ENCODE results near the gene TAT. TPM values are rescaled to one million over a fixed set of nuclear protein-coding genes. Genes with fewer than 3 reads are reported as not detected.

TAT gene
- polyA plus RNA-seq, 3 donors = 0.04 to 0.11 (median 0.06) TPM

DNA sequence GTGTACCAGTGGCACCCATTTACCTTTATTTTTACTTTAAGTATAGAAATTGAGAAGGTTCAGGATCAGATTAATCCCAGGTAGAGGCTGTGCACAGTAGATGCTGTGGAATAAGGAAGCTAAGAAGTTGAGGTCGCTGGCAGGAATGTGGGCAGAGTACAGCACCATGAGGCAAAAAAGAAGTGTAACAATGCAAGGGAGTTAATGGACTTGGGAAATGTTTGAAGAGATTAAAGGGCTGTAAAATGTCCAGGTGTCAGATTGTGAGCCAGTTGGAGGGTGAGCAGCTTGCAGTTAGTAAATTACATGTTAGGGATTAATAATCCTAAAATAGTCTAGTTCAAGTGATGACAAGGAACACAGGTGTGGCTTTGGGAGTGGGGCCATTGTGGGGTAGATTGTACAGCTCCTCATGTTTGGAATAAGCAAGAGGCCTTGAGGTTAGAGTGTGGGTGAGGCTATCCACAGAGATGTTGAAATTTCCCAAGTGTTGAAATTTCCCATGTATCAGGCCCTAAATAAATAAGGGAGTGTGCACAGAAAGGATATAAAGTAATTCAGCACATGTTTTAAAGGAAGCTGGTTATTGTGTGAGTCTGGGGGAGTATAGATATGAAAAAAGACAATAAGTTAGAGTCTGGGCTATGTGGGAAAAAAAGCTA lies 21.5 kb downstream of the TAT start:
- DNase-seq (ENCODE audit: extremely low read depth in 1 of 11, low read depth in 9 of 11, low spot score in 4 of 11) = no peak

DNA sequence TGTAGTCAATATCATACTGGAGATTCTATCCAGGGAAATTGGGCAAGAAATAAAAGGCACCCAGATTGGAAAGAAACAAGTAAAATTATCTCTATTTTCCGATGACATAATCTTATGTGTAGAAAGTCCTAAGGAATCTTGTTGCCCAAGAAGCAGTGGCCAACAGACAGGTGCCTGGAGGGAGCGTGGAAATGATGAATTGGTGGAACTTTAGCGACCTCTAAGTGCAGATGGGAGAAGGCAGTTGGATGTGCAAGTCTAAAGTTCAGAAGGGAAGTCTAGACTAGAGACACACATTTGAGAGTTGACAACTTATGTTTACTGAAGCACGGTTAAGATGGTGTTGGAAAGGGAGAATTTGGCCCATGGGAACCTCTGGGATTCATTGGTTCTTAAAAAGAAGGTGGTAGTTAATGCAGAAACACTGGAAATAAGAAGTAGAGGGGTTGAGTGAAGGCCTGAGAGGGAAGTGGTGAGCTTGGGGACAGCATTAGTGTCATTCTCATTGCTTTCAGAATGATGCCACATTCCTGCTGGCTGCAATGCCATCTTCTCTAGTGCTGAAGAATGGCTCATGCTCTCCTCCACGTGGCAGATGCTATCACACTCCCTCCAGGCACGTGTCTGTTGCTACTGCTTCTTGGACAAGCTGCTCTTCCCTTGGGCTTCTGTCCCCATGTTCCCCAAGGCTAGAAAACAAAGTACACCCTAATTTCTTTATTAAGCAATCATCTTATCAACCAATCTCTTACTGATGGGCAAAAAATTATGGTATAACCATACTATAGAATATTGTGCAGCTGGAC lies 24.0 kb downstream of the TAT start:
- DNase-seq (ENCODE audit: extremely low read depth in 1 of 11, low read depth in 9 of 11, low spot score in 4 of 11) = no peak

DNA sequence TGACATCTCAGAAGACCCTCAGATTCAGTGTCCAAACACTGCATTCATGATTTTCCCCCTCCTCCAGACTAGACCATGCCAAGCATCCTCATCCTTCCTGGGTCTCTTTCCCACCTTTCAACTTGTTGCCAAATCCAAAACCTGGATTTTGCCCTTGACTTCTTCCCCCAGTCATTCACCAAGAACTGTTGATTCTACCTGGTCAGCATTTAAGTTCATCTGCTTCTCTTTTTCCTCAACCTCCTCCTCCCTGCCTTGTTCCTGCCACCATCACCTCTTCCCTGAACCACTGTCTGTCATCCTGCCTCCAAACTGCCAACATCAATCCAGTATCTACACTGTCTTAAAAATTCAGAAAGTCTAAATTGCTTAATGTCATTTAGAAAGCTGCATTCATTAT lies 29.7 kb downstream of the TAT start:
- no peak for DNase-seq (ENCODE audit: extremely low read depth in 1 of 11, low read depth in 9 of 11, low spot score in 4 of 11)

DNA sequence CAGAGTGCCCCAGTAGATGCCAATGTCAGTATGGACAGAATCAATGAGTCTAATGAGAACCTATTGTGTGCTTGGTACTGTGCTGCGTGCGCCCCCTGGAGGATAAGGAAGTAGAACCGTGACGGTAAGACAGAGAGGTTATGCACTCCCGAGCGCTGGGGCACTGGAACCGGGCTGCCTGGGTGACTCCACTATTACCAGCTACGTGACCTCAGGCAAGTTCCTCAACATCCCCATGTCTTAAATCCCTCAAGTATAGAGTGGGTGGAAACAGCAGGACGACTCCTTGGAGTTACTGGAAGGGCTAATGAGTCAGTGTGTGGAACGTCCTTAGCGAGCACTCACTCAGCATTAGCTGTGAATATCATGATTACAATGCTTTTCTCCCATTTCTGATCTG lies 34.5 kb downstream of the TAT start:
- no peak for DNase-seq (ENCODE audit: extremely low read depth in 1 of 11, low read depth in 9 of 11, low spot score in 4 of 11)

DNA sequence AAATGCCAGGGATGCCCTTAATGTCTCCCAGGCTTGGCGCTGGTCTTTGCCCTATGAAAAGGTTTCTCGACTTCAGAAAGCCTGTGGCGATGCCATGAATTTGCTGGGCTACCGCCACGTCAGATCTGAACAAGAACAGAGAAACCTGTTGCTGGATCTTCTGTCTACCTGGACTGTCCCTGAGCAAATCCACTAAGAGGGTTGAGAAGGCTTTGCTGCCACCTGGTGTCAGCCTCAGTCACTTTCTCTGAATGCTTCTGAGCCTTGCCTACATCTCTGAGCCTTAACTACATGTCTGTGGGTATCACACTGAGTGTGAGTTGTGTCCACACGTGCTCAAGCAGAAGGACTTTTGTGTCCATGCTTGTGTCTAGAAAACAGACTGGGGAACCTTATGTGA lies 39.2 kb downstream of the TAT start:
- DNase-seq (ENCODE audit: extremely low read depth in 1 of 11, low read depth in 9 of 11, low spot score in 4 of 11) = peak in 3 of 11 donors; percentile 17 to 28 (median 24)

DNA sequence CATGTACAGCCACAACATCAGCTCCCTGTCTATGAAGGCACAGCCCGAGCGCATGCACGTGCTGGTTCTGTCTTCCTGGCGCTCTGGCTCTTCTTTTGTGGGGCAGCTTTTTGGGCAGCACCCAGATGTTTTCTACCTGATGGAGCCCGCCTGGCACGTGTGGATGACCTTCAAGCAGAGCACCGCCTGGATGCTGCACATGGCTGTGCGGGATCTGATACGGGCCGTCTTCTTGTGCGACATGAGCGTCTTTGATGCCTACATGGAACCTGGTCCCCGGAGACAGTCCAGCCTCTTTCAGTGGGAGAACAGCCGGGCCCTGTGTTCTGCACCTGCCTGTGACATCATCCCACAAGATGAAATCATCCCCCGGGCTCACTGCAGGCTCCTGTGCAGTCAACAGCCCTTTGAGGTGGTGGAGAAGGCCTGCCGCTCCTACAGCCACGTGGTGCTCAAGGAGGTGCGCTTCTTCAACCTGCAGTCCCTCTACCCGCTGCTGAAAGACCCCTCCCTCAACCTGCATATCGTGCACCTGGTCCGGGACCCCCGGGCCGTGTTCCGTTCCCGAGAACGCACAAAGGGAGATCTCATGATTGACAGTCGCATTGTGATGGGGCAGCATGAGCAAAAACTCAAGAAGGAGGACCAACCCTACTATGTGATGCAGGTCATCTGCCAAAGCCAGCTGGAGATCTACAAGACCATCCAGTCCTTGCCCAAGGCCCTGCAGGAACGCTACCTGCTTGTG lies 40.0 kb downstream of the TAT start:
- no peak for DNase-seq (ENCODE audit: extremely low read depth in 1 of 11, low read depth in 9 of 11, low spot score in 4 of 11)

DNA sequence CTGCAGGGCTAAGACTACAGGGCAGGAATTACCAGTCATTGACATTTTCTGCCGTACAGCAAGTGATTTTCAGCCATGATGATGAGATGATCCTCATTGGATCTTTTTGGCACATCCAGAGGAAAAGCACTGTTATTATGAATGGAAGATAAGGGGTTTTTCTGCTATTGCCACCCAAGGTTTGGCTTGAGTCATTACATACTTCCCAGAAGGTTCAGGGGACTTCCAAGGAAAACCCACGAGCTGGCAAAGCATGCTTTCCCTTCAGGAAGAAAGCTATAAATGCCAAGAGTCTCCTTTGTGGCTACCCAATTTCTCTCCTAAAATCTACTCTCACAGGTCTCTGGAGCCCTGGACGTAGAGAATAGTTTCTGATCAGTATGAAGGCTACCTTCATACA lies 44.5 kb downstream of the TAT start:
- DNase-seq (ENCODE audit: extremely low read depth in 1 of 11, low read depth in 9 of 11, low spot score in 4 of 11) = no peak

DNA sequence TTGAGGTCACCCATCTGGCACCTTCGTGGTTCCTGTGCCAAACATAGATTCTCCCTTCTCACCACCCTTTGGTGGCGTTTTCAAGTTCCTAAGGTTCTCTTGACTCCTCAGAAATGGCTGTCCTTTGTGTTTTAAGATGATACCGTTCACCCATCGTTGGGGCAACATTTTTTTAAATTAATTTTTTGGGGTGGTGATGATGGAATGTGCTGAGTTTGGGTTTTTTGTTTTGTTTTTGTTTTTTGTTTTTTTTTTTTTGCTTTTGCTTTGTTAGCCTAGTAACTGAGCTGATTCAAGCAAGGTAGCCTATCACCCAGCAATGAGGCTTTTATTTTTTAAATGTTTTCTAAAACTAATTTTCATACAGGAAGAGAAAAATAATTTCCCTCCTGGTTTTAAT lies 48.0 kb downstream of the TAT start:
- DNase-seq (ENCODE audit: extremely low read depth in 1 of 11, low read depth in 9 of 11, low spot score in 4 of 11) = no peak

DNA sequence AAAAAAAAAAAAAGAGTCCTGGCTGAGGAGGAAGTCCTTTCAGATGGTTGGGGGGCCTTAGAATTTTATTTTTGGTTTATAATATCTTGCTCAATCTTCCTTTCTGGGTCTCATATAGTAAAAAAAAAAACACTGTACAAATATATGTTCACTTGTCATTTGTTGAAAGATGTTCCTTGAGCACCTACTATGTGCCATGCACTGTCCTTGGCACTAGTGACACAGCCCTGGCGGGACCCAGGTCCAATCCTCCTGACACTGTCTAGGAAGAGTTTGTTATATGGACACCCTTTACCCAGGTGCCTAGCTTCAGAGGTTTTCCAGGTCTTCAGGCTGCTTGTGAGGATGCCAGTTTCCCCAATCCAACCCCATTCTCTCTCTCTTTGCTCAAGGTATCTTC lies 48.6 kb downstream of the TAT start:
- DNase-seq (ENCODE audit: extremely low read depth in 1 of 11, low read depth in 9 of 11, low spot score in 4 of 11) = no peak

DNA sequence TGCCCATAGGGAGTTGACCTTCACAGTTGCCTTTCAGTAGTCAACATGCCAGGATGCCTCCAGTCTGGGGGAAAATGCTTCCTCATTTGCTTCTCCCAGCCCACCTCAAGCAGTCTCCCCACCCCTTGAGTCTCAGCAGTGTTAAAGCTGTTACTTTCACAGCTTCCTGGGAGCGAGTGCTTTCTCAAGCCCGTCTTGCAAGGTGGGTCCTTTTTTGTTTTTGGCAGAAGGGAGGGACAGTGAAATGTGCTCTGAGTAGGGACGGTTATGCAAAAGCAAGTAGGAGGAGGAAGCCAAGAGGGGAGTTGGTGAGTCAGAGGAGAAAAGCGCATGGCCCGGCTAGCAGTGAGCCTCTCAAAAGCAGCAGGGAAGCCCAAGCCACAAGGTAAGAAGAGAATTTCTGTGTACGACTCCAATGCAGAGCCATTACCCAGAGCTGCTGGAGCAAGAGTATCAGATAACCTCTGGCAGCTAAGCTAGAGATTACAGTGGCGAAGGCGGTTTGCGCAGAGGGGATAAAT lies 50.7 kb downstream of the TAT start, which contains the start of gene CHST4:
CHST4 (plus strand) TSS at position 316 of the 521 bp plus-strand sequence. CDS start 10,252 bp downstream, outside the sequence.
- peak in 1 of 11 donors; percentile 9 for DNase-seq (ENCODE audit: extremely low read depth in 1 of 11, low read depth in 9 of 11, low spot score in 4 of 11)

DNA sequence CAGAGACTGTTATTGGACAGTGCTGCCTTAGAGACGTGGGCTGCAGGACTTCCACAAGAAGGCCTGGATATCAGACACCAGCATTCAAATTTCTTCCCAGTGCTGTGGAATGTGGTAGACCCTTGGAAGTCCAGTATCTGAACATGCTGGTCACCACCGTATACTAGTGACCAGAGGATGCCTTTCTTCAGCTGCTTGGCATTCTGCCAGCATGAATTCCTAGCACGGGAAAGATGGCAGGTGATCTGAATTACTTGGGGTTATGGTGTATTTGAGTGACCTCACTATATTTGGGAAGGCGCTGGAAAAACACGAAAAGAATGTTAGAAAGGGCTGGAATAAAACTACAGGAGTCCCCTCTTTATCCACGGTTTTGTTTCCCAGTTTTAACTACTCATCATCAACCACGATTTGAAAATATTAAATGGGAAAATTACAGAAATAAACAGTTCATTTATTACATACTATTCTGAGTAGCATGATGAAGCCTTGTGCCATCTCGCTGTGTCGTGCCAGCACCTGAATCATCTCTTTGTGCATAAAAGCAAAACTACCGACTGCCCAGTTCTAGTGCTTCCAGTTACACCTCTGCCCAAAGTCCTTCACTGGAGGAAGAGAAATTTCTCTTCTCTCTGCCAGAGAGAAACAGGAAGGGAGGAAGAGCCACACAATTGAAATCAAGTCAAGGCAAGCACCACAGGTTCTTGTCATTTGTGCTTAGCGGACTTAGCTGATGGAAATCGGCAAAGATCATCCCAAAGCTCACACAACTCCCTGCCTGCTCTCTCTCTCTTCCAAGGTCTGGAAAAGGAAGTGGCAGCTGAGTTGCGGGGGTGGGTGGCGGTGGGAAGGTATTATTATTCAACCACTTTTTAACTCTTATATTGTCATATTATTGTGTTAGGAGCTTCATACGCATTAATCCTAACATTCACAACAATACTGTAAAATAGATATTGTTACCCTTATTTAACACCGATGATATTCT lies 52.0 kb downstream of the TAT start:
- no peak for DNase-seq (ENCODE audit: extremely low read depth in 1 of 11, low read depth in 9 of 11, low spot score in 4 of 11)

DNA sequence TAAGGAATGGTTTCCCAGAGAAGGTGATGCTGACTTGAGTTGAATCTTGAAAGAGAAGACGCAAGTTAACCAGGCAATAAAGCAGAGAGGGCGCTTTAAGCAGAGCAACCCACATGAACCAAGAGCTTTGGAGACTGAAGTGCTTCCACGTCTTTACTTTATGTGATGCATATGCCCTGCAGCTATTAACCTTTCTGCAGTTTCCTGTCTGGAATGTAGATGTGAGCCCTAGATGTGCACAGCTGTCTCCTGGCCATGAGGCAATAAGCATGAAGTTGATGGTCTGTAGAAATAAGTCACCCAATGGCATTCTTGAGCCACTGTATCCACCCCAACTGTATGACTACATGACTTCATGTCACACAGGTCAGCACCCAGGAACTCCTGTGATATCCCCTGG lies 56.3 kb downstream of the TAT start:
- no peak for DNase-seq (ENCODE audit: extremely low read depth in 1 of 11, low read depth in 9 of 11, low spot score in 4 of 11)

Other genes with a start within 250 kb of the TAT start
- under 1 TPM; 0.42 to 0.74 (median 0.68) TPM for gene CALB2, start 218.4 kb downstream of the TAT start, polyA plus RNA-seq (ENCODE audit: insufficient read length in 3 of 3)
- not detected for gene TLE7, start 135.0 kb downstream of the TAT start, polyA plus RNA-seq (ENCODE audit: insufficient read length in 3 of 3)
- gene ZNF23, start 114.8 kb downstream of the TAT start, polyA plus RNA-seq (ENCODE audit: insufficient read length in 3 of 3) = 10 to 100 TPM; 13.7 to 19.4 (median 18.2) TPM
- 10 to 100 TPM; 10.6 to 17.5 (median 13.5) TPM for gene ZNF19, start 87.8 kb downstream of the TAT start, polyA plus RNA-seq (ENCODE audit: insufficient read length in 3 of 3)
- under 1 TPM; 0.26 to 0.29 (median 0.29) TPM for gene CHST4, start 50.7 kb downstream of the TAT start, polyA plus RNA-seq (ENCODE audit: insufficient read length in 3 of 3)
- gene MARVELD3, start 49.1 kb upstream of the TAT start, polyA plus RNA-seq (ENCODE audit: insufficient read length in 3 of 3) = 10 to 100 TPM; 13.2 to 21.2 (median 15.5) TPM
- 1 to 10 TPM; 8.5 to 9.5 (median 8.9) TPM for gene PHLPP2, start 147.6 kb upstream of the TAT start, polyA plus RNA-seq (ENCODE audit: insufficient read length in 3 of 3)
- 10 to 100 TPM; 76.0 to 99.5 (median 86.4) TPM for gene AP1G1, start 231.7 kb upstream of the TAT start, polyA plus RNA-seq (ENCODE audit: insufficient read length in 3 of 3)